NCI-H524 (cell line): ENCODE measurements around the gene MEF2A.
"Not testable (repeated sequence)": the region's sequence is repeated elsewhere in the genome, so short reads cannot be mapped to it uniquely, and the experiment has no call there.

Experiments used
- DNase-seq, 2 experiments: peaks; one replicate each; lab custom pipeline; 2025; lab: John Stamatoyannopoulos, UW

The MEF2A gene

GRCh38 chr15:99651023-99651807, 85.4 kb downstream of the MEF2A start:
- DNase-seq, result no peak

GRCh38 chr15:99656205-99656604, 90.4 kb downstream of the MEF2A start:
- no peak for DNase-seq

DNA sequence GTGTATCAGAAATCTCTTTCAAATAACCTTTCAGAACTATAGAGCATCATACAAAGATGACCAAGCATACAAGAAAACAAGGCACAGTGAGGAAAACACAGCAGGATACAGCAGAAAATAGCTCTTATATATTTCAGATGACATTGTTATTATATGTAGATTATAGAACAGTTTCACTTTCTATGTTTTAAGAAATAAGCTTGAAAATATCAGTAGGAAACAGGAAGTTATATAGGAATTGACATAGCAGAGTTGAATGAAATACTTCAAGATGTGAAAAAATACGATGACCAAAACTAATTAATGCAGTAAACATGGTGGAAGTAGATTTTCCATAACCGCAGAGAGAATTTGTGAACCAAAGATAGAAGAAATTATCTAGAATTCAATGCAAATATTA, 92.2 kb downstream of the MEF2A start:
- no peak for DNase-seq

DNA sequence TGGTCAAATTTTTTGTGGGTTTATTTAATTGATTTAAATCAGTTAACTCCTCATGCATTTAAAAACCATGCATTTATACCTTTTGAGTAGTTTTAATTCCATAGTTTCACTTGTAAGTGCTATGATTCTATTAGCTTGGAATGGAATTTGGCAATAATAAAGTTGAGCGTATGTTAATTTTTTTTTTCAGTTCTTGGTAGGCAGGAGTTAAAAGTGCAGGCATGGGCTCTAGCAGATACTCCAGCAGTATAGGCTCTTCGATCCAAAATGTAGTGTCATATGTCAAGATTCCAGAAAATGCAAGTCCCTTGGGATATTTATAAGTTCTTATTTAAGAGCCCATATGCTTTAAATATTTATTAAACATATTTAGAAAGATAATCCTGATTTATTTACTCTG, 97.1 kb downstream of the MEF2A start:
- peak in 1 of 2 experiments; percentile 36 for DNase-seq

- not testable (repeated sequence) for DNase-seq
Measured at GRCh38 chr15:99666073-99666472, 100.3 kb downstream of the MEF2A start.

GRCh38 chr15:99668533-99669182, 102.9 kb downstream of the MEF2A start:
- no peak for DNase-seq

- no peak for DNase-seq
Measured at GRCh38 chr15:99669250-99669649, 103.5 kb downstream of the MEF2A start.

GRCh38 chr15:99671926-99672635, 106.3 kb downstream of the MEF2A start:
- DNase-seq, result no peak

- DNase-seq, result no peak
Measured at GRCh38 chr15:99673111-99673510, 107.3 kb downstream of the MEF2A start.

DNA sequence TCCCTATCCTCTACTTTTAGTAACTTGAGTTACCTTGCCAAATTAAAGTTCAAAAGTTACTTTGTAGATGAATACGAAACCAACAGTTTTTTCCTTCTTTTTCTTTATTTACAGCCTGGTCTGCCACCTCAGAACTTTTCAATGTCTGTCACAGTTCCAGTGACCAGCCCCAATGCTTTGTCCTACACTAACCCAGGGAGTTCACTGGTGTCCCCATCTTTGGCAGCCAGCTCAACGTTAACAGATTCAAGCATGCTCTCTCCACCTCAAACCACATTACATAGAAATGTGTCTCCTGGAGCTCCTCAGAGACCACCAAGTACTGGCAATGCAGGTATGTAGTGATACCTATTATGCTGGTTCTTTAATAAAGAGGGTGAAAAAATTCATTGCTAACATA, 108.5 kb downstream of the MEF2A start:
- no peak for DNase-seq

DNA sequence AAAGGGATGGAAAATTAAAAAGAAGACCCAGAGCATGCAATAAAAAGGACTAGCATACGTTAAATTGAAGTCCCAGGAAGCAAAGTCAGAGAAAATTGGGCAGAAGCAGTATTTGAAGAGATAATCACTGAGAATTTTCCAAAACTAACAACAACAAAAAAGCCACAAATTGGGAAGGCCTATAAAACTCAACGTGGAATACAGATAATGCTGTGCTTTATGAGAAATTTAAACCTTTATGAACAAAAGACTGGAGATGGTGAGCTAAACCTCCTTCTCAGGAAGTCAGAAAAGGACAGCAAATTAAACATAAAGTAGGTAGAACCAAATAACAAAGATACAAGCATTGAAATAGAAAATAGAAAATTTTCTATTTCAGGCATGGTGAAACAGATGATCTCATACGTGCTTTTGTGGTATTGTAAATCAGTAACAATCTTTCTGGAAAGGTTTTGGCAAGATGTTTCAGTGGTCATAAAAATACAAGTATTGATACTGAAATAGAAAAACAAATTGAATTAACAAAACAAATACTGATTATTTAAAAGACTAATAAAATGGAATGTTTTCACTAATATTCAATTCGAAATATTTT, 111.9 kb downstream of the MEF2A start:
- DNase-seq, result no peak

- no peak for DNase-seq
Measured at GRCh38 chr15:99680276-99680675, 114.5 kb downstream of the MEF2A start.

GRCh38 chr15:99681990-99682389, 116.2 kb downstream of the MEF2A start:
- no peak for DNase-seq

DNA sequence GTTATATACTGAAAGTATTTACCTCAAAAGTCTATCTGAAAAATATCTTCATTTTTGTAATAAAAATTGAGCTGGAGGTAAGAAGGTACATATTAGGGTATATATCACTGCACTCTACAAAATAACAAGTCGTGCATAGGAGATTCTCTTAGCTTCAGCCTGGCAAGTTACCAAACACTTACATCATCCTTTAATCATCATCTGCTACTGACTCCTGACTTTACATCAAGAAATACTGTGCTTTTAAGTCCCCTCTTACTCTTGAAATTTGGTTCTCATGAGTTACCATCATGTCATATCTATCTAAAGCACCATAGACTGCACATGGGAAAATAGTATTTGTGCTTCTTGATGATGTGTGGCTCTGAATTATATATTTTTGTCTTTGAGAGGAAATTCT, 116.7 kb downstream of the MEF2A start:
- DNase-seq, result peak in 1 of 2 experiments; percentile 27

DNA sequence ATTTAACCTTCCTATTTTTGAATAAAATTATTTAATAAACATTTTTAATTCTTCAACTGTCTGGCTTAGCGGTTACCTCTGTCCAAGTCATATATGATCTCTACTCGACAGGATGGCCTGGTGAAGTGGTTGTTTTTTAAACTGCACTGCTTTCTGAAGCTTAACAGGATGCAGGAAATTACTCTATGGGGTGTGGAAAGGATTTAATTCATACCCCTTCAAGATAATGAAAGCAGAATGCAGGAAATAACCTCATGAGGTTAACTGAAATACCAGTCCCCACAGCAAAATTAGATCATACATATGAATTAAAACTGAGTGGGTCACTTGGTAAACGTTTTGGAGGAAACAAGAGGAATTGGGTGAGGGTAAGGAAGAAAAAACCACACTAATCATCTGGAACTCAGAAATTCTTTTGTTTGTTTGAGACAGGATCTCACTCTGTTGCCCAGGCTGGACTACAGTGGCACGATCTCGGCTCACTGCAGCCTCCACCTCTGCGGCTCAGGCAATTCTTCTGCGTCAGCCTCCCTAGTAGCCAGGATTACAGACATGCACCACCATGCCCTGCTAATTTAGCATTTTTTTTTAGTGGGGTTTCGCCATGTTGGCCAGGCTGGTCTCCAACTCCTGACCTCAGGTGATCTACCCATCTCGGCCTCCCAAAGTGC, 117.4 kb downstream of the MEF2A start:
- DNase-seq, result no peak

- no peak for DNase-seq
Measured at GRCh38 chr15:99686290-99686689, 120.5 kb downstream of the MEF2A start.

- no peak for DNase-seq
Measured at GRCh38 chr15:99692825-99693224, 127.0 kb downstream of the MEF2A start.

DNA sequence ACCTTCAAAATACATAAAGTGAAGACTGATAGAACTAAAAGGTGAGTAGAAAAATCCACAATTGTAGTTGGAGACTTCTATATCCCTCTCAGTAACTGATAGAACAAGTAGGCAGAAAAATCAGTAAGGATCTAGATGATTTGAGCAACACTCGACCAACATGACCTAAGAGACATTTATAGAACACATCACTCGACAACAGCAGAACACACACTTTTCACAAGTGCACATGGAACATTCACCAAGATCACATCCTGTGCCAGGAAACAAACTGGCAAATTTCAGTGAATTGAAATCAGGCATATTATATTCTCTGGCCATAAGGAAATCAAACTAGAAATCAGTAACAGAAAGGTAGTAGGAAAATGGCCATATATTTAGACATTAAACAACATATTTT, 130.3 kb downstream of the MEF2A start:
- DNase-seq, result no peak

DNA sequence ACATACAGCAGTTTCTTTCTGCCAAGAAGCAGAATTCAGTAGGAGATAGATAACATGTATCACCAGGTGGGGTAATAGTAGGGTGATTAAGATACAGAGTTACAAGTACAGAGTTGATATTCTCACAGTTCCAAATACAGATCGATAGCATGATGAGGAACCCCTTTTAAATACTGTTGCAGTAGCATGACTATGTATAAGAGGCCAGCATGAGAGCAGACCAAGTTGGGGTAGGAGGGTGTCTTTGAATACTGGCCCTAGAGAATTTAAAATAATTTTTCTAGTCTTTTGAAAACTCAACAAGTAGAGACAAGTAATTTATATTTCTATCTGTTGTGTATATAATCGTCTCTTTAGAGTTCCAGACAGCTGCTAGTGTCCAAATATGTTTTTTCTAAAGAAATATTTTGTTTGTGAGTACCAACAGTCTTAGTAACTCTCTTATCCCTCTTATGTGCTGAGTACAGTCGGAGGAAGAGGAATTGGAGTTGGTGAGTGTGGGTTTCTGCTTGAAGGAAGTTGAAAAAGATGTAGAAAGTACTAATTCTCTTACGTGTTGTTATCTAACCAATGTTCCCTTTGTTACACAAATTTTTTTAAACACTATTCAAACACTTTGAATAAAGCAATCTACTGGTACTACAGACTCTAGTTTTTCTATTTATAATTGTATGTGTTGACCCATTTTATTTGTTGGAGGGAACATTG, 137.3 kb downstream of the MEF2A start:
- DNase-seq, result no peak

GRCh38 chr15:99703603-99704443, 138.0 kb downstream of the MEF2A start:
- DNase-seq, result peak in 1 of 2 experiments; percentile 33
